Kidney capillary endothelial cell (primary cell): ENCODE results near the gene ERFE.

Experiments used
- DNase-seq: peaks from one replicate; pipeline ENCODE4 v3.0.0-alpha.2; 2018; ENCODE audit warnings: low spot score

ERFE gene

GRCh38 chr2:238139196-238140039 is 19.4 kb upstream of the ERFE start:
- no peak for DNase-seq

- no peak for DNase-seq
These were observed 18.7 kb upstream of the ERFE start for GRCh38 chr2:238140040-238140439.

DNA sequence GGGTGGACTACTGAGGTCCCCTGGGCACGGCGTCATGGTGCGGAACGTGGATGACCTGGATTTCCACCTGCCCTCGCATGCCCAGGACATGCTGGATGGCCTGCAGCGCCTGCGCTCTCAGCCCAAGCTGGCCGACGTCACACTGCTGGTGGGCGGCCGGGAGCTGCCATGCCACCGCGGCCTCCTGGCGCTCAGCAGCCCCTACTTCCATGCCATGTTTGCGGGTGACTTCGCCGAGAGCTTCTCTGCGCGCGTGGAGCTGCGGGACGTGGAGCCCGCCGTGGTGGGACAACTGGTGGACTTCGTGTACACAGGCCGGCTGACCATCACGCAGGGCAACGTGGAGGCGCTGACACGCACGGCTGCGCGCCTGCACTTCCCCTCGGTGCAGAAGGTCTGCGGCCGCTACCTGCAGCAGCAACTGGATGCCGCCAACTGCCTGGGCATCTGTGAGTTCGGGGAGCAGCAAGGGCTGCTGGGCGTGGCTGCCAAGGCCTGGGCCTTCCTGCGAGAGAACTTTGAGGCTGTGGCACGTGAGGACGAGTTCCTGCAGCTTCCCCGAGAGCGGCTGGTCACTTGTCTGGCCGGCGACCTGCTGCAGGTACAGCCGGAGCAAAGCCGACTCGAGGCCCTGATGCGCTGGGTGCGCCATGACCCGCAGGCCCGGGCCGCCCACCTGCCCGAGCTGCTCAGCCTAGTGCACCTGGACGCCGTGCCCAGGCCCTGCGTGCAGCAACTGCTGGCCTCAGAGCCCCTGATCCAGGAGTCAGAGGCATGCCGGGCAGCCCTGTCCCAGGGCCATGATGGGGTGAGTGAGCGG is 17.8 kb upstream of the ERFE start:
- DNase-seq, result no peak

- no peak for DNase-seq
These were observed 17.0 kb upstream of the ERFE start for GRCh38 chr2:238141541-238142318.

DNA sequence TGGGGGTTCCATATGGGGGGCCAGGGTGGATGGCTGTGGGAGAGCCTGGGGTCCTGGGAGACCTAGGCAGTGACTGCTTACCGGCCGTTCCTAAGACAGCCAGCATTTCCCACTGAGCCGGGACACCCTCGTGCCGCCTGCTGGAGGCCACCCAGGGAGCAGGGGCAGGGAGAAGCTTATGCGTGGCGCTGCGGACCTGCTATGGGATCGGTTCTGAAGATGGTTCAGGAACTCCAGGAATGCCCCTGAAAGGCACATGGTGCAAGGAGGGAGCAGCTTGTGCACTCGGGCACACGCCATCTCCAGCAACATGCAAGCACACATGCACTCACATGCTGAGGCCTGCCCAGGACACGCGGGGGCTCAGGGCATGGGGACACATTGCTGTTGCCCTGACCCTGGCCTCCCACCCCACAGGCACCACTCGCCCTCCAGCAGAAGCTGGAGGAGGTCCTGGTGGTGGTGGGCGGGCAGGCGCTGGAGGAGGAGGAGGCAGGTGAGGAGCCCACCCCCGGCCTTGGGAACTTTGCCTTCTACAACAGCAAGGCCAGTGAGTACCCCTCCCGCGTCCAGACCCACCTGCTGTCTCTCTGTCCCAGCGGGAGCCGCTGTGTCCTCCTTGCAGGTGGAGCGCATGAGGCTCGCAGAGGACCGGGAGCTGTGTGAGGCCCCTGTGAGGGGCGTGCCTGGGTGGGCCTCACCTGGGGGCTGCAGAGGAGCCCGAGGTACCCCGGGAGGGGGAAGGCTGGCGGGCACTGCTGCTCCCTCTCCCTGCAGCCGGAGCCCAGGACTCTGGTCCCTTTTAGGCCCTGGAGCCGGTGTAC is 16.2 kb upstream of the ERFE start:
- no peak for DNase-seq

GRCh38 chr2:238143239-238143951 is 15.4 kb upstream of the ERFE start:
- DNase-seq, result no peak

- DNase-seq, result no peak
These were observed 14.5 kb upstream of the ERFE start for GRCh38 chr2:238144262-238144661.

- DNase-seq, result no peak
These were observed 13.7 kb upstream of the ERFE start for GRCh38 chr2:238145046-238145445.

DNA sequence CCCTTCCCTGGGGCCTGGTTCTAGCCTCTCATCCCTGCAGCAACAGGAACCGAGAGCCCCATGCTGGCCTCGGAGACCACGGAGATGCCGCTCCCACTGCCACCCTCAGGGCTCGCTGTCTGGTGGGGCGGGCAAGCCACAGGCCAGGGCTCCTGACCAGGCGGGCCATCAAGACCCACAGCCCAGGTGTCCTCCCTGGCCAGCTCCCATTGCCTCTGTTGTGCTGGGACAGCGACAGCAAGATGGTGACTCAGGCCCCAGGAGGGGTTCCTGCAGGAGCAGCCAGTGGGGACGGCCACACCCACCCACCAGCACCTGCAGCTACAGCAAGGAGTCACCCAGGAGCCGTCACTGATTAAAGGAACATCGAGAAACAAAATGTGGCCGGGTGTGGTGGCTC is 12.9 kb upstream of the ERFE start:
- no peak for DNase-seq

GRCh38 chr2:238146884-238147544 is 11.8 kb upstream of the ERFE start:
- DNase-seq, result no peak

DNA sequence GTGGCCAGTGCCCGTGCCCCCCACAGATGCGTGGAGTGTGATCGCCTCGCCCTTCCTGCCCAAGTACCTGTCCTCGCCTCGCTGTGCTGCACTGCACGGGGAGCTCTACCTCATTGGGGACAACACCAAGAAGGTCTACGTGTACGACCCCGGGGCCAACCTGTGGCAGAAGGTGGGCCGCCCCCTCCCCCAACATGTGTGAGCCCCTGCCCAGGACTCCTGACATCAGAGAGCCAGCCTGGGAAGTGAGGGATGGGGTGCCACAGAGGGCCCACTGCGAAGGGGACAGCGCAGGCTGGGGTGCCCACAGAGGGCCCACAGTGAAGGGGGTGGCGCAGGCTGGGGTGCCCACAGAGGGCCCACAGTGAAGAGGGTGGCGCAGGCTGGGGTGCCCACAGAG is 9.8 kb upstream of the ERFE start:
- DNase-seq, result no peak

DNA sequence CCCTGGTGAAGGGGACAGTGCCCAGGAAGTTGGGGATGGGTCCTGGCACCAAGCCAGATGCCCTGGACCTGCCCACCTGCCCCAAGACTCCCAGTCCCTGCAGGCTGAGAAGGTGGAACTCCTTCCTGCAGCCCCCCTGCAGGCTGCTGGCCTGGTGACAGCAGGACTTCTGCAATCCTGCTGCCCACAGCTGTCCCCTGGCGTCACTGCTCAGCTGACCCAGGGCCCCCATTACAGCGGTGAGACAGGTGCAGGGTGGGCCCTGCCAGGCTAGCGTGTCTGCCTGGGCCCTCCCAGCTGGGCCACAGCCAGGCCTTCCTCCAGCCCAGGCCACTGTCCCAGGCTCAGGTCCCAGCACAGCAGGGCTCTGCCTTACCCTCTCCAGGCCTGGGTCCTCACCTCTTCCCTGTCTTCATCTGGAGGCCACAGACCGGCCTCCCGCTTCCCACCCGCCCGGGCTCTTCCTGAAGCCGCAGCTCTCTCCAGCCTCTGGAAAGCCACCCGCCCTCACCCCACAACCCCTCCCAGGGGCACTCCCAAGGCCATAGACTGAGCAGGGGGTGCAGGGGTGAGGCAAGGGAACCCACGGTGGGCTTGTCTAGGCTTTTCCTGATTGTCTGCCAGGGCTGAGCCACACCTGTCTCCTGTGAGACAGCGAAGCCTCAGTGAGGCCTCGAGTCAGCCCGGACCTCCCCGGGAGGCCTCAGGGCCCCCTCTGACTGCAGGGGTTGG is 8.8 kb upstream of the ERFE start:
- DNase-seq, result no peak

DNA sequence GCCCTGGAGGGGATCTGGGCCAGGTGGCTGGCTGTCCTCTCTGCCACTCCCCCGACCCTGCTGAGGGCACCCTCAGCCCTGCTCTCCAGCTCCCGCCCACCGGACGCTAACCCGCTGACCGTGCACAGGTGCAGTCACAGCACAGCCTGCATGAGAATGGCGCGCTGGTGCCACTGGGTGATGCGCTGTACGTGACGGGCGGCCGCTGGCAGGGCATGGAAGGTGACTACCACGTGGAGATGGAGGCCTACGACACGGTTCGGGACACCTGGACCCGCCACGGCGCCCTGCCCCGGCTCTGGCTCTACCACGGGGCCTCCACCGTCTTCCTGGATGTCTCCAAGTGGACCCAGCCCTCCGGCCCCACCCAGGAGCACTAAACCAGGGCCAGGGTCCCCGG is 8.1 kb upstream of the ERFE start:
- no peak for DNase-seq

DNA sequence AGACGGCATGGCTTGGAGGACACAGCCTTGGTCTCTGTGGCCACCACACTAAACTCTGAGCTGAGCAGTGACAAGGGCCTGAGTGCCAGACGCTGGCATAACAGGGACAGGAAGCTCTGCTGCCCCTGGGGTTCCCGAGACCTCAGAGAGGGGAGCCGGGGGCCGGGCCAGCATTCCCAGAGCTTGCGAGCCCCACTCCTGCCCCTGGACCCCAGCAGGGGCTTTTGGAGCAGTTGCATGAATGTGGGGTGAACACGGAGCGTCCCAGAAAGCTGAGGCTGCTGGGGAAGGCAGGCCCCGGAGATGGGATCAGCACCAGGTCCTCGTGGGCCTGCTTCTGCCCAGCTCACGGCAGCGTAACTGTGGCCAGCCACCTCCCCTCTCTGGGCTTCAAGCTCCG is 7.6 kb upstream of the ERFE start:
- no peak for DNase-seq

DNA sequence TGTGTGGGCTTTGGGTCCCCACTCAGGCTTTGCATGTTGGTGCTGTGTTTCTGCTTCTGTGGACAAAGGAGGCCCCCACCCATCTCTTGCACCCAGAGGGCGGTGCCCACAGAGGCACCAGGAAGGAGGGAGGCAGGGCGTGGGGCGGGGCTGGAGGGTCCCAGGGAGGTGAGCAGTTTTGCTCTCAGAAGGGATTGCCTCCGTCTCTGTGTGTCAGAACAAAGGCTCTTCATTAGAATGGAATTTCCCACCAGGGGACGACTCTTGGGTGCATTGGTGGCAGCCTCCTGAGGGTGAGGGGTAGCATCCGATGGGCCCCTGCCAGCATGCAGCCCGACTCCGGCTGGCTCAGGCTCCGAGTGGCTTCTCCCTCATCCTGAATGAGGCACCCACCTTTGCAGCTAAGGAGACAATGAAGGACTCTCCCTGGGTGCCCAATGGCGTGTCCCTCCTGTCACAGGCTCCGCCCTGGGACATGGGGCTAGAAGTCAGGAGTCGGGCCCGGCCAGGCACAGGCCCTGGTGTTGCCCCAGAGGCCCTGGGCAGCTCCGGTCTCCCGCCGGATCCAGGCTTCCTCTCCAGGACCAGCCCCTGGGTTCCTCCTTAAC is 7.0 kb upstream of the ERFE start:
- no peak for DNase-seq

DNA sequence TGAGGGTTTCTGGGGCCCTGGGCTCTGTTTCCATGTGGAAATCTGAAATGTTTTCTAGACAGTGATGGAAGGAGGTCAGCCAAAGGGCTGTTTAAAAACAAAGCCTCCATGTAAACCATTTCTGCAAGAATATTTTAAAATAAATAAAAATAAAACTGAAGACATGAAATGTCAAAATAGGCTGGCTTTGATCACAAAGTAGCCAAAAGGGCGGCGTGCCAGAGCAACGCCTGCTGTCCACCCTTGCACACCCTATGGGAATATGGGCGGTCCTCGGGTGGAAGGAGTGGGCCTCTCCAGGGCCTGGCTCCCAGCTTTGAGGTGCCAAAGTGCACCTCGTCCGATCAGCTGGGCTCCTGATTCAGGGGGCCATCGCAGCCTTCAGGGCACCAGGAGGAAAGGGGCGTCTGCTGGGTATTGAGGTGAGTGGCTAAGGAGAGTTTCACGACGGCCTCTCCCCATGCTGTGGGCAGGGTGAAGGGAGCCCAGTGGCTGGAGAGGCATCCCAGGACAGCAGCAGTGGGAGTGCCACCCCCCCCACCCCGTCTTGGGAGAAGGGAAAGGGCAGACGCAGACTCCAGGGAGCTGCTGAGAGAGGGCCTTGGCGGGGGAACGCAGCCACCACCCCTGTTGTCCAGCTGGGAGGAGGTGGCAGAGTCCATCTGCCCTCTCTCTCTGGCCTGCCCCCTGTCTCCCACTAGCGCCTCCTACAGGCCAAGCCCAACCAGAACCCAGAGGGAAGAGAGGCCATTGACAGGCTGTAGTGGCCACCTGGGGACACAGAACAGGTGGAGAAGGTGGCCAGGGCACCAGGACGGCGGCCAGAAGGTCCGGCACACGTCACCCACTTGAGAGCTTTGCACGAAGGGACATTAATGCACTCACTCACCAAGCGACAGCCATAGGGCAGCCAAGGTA is 5.7 kb upstream of the ERFE start:
- no peak for DNase-seq

DNA sequence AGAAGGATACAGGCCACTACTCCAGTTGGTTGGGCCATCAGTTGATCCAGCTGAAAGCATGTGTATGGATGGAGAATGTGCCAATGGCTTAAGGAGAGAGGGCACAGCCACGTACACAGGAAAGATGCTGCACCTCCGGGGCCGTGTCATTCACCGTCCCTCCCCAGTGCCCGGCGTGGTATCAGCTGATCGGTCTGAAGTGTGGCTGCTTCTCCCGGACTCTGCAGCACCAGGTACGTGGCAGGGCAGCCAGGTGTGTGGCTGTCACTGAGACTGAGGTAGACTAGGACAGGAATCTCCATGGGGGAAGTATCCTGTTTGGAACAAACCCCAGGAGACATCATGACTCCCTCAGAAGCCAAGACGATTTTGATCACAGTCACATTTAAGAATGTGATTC is 4.2 kb upstream of the ERFE start:
- DNase-seq, result no peak

DNA sequence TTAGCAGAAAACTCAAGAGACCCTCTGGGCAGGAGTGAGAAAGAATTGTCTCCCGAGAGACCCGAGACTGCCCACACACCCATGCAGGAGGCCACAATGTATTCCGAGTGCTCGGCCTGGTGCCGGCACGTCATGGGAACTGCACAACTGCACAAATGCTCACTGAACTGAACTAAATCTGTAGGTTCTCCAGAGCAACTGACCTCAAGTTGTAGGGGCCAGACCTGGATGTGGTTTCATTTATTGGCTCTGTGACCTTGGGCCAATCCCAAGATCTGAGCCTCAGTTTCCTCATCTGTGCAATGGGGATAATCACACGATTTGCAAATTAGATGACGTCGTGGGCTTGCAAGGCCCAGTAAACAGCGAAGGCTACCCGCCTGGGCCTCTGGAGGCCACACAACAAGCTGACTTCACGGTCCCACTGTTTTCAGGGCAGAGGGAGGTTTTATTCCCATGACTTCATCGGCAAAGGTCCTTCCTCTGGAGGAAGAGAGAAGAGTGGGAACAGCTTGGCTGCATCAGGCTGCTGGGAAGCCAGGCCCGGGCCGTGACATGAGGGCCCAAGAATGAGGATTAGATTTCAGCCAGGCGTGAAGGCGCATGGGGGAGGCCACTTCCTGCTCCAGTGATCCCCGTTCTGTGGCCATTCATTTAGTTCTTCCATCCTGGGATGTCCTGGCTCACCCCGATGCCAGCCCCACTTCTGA is 3.6 kb upstream of the ERFE start:
- DNase-seq, result no peak
